Omental fat pad (tissue), 4 donors: ENCODE data around the gene KRT13. TPM values are rescaled to one million over a fixed set of nuclear protein-coding genes. Genes with fewer than 3 reads are reported as not detected.

ENCODE experiments used
- ATAC-seq: fragments of 150-250 bp; one replicate; pipeline ENCODE4 v1.9.1; 2016; ENCODE audit warnings: mild to moderate bottlenecking, moderate library complexity; ENCODE audit not compliant: low FRiP score
- DNase-seq: peaks from one replicate; pipeline ENCODE4 v3.0.0-alpha.2; 2019; ENCODE audit warnings: low spot score
- CTCF ChIP-seq, 3 donors: fragments of 450-650 bp; IDR thresholded peaks; one replicate each; pipeline ENCODE4 v1.5.1; 2016 to 2017; ENCODE audit warnings: antibody characterized with exemption in 3 of 3, mild to moderate bottlenecking in 3 of 3, moderate library complexity in 2 of 3
- total RNA-seq, 4 donors: library from RNA; depleted of rRNA; stranded (reverse); fragments of >200 nt; gene quantifications; one replicate each; pipeline ENCODE4 v1.1.0, GENCODE V29; 2016

KRT13 gene
- total RNA-seq, 4 donors from 2014 or later = 0.65 TPM; not detected in 3

- DNase-seq (no peak), ATAC-seq (no peak)
- TF ChIP-seq CTCF (IDR thresholded peaks at IDR 0.05) = no peak
Measured at GRCh38 chr17:41537990-41538389, 32.6 kb upstream of the KRT13 start.

GRCh38 chr17:41537614-41537954 lies 32.2 kb upstream of the KRT13 start:
- no peak for TF ChIP-seq CTCF (IDR thresholded peaks at IDR 0.05)
- no peak for ATAC-seq
- DNase-seq = no peak

- no peak for TF ChIP-seq CTCF (IDR thresholded peaks at IDR 0.05)
- DNase-seq (no peak), ATAC-seq (no peak)
Measured at GRCh38 chr17:41536741-41537613, 31.6 kb upstream of the KRT13 start.

GRCh38 chr17:41535764-41536481 lies 30.5 kb upstream of the KRT13 start:
- no peak for TF ChIP-seq CTCF (IDR thresholded peaks at IDR 0.05)
- ATAC-seq = no peak
- DNase-seq = no peak

GRCh38 chr17:41534899-41535546 lies 29.6 kb upstream of the KRT13 start:
- TF ChIP-seq CTCF (IDR thresholded peaks at IDR 0.05) = no peak
- no peak for ATAC-seq
- DNase-seq = no peak

GRCh38 chr17:41533613-41534012 lies 28.2 kb upstream of the KRT13 start:
- no peak for TF ChIP-seq CTCF (IDR thresholded peaks at IDR 0.05)
- ATAC-seq (no peak), DNase-seq (no peak)
